Measurements from ENCODE around the gene EVA1A. TPM values are rescaled to one million over a fixed set of nuclear protein-coding genes. Genes with fewer than 3 reads are reported as not detected.

EVA1A gene
- total RNA-seq, 2 donors from 2014 or later, result 0.38 to 0.56 TPM

DNA sequence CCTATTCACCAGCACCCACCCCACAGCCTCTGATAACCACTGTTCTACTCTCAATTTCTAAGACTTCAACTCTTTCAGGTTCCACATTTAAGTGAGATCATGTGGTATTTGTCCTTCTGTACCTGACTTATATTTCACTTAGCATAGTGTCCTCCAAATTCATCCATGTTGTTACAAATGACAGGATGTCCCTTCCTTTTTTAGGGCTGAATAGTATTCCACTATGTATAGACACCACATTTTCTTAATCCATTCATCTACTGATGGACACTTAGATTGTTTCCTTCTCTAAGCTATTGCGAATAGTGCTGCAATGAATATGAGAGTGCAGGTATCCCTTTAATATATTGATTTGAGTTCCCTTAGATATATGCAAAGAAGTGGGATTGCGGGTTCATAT is 100.1 kb downstream of the EVA1A start:
- Mint-ChIP-seq H3K9me3 (no peaks in the 10 kb centered on the region), H3K4me1 (ENCODE audit: low read depth) (no peaks in the 10 kb centered on the region), H3K27me3 (ENCODE audit: low read depth) (peaks cover 30% of the 10 kb centered on the region), H3K4me3 (no peak overlapping the region), H3K27ac (no peak overlapping the region), H3K36me3 (ENCODE audit: insufficient read depth in 2 of 2) (no peaks in the 10 kb centered on the region)
- DNase-seq (no peak), ATAC-seq (replicated peaks in 1 of 2) (no peak)

DNA sequence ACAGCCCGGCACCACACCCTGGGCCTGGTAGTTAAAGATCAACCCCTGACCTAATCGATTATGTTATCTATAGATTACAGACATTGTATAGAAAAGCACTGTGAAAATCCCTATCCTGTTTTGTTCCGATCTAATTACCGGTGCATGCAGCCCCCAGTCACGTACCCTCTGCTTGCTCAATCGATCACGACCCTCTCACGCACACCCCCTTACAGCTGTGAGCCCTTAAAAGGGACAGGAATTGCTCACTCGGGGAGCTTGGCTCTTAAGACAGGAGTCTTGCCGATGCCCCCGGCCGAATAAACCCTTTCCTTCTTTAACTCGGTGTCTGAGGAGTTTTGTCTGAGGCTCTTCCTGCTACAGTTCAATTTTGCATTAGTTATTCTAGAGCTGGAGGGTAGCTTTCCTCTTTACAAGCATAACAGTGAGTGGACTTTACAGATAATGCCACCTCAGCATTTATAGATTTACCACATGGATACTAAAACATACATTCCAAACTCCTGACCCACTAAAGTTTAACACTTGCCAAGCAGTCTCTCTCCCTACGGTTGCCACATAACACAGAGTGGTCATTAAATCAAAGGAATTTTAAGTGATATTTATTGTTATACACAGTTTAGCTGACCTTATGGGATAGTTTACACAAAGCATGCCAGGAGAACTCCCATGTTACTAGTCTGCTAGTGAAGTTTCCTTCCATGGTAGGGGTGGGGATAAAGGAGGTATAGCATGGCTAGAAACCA is 101.0 kb downstream of the EVA1A start:
- Mint-ChIP-seq H3K27ac (no peak overlapping the region), H3K9me3 (no peaks in the 10 kb centered on the region), H3K4me3 (no peak overlapping the region), H3K4me1 (ENCODE audit: low read depth) (no peaks in the 10 kb centered on the region), H3K27me3 (ENCODE audit: low read depth) (peaks cover 22% of the 10 kb centered on the region), H3K36me3 (ENCODE audit: insufficient read depth in 2 of 2) (no peaks in the 10 kb centered on the region)
- DNase-seq (no peak), ATAC-seq (replicated peaks in 1 of 2) (no peak)

DNA sequence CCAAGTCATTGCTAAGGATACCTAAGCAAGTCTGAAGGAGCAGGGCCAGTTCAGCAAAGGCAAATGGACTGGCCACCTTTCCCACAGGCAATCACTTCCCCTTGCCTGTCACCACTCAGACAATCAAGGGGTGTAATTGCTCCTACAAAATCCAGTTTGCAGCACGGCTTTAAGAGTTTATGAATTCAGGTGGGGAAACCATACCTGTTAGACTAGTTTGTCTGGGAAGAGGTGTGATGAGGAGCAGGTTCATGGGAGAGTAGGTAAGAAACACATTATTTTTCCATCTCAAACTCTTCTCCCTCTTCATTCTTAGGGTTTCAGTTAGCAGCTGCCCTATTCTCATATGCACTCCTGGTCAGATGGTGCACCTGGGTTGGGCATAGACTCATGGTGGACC is 102.5 kb downstream of the EVA1A start:
- no peak for ATAC-seq (replicated peaks in 1 of 2)
- DNase-seq, result no peak
- Mint-ChIP-seq H3K36me3 (ENCODE audit: insufficient read depth in 2 of 2) (no peaks in the 10 kb centered on the region), H3K27ac (no peak overlapping the region), H3K27me3 (ENCODE audit: low read depth) (peaks cover 11% of the 10 kb centered on the region), H3K4me1 (ENCODE audit: low read depth) (no peaks in the 10 kb centered on the region), H3K9me3 (no peaks in the 10 kb centered on the region), H3K4me3 (no peak overlapping the region)

DNA sequence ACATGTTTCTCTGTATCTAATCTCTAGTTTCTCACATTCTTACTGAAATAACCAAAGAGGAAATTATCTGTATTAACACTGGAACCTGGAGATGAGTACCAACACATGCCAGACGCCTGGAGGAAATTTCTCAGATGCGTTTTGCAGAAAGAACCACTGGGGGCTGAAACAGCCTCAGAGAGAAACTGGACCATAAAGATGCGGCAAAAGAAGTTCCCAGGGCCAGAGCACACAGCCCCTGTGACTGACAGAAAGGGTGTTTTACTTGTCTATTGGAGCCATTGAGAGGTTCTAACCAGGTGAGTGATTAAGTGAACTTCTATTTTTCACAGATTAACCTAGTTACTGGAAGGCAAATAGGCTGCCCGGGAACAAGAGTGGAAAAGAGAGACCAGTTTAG is 103.9 kb downstream of the EVA1A start:
- DNase-seq (no peak), ATAC-seq (replicated peaks in 1 of 2) (no peak)
- H3K4me3 Mint-ChIP-seq, result no peak overlapping the region
- H3K27ac Mint-ChIP-seq, result no peak overlapping the region
- no peaks in the 10 kb centered on the region for H3K9me3 Mint-ChIP-seq
- H3K4me1 Mint-ChIP-seq (ENCODE audit: low read depth), result no peaks in the 10 kb centered on the region
- no peaks in the 10 kb centered on the region for H3K36me3 Mint-ChIP-seq (ENCODE audit: insufficient read depth in 2 of 2)
- peaks cover 11% of the 10 kb centered on the region for H3K27me3 Mint-ChIP-seq (ENCODE audit: low read depth)

DNA sequence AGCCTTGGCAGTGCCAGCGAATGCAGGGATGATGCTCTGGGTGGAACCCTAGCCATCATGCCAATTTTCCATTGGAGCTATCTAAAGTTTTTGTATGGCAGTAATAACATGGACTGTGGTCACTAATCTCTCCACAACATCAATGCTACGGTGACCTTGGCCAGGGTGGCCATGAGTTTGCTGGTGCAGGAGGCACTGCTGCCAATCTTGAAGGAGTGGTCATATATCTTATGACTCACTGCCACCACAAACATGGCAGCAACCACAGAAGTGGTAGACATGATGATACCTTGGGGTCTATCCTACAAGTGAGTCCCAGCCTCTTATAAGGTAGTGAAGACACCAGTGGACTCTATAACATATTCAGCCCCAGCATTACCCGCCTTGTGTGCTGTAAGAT is 104.6 kb downstream of the EVA1A start:
- H3K27ac Mint-ChIP-seq, result no peak overlapping the region
- H3K27me3 Mint-ChIP-seq (ENCODE audit: low read depth), result peaks cover 11% of the 10 kb centered on the region
- ATAC-seq (replicated peaks in 1 of 2), result no peak
- H3K36me3 Mint-ChIP-seq (ENCODE audit: insufficient read depth in 2 of 2), result no peaks in the 10 kb centered on the region
- no peaks in the 10 kb centered on the region for H3K9me3 Mint-ChIP-seq
- no peak overlapping the region for H3K4me3 Mint-ChIP-seq
- H3K4me1 Mint-ChIP-seq (ENCODE audit: low read depth), result no peaks in the 10 kb centered on the region
- DNase-seq, result no peak

DNA sequence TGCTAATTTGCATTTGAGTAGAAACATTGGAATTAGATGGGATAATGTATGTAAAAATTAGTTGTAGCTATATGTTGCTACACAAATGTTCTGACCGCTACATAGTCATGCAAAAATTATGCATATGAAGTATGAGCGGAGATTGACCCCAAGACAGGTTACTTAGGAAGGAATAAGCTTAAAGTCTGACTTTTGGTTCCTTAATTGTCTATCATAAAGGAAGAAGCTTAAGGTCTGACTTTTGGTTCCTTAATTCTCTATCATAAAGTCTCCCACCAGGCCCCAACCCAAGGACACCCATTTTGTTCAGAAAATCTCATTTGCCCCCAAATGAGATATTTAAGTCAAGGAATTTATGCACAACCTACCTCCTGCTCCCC is 106.5 kb downstream of the EVA1A start:
- Mint-ChIP-seq H3K4me1 (ENCODE audit: low read depth) (no peaks in the 10 kb centered on the region), H3K27ac (no peak overlapping the region), H3K27me3 (ENCODE audit: low read depth) (no peaks in the 10 kb centered on the region), H3K9me3 (no peaks in the 10 kb centered on the region), H3K4me3 (no peak overlapping the region), H3K36me3 (ENCODE audit: insufficient read depth in 2 of 2) (no peaks in the 10 kb centered on the region)
- DNase-seq (no peak), ATAC-seq (replicated peaks in 1 of 2) (no peak)

DNA sequence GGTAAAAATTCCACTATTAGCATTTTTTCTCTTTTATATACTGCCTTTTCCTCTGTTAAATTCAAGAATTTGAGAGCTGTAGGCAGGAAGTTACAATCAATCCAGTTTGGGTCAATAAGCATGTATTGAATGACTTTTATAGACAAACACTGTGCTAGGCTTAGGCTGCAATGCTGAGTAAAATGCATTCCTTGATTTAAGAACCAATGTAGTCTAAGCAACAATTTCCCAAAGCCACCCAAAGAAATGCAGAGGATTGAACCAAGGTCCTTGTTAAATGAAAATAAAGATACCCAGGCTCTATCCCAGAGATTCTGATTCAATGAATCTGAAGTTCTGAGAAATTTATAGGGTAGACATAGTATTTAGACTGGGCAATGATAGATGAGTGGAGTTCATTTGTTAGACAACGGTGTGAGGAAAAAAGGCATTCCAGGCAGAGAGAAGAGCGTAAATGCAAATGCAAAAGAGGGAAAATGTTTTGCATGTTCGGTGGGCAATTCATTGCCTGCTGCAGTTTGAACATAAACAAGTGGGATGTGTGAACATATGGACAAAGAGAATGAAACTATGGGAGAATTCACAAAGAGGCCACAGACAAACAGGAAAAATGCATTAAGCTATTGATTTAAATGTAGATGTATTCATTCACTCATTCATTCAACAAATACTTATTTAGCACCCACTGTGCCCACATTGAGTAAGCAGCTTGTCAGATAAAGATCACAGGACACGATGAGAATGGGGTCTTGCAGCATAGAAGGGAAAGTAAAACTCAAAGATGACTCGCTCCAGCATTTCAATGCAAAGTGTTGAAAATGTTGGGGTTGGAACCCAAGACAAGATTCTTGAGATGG is 107.1 kb downstream of the EVA1A start:
- ATAC-seq (replicated peaks in 1 of 2) (no peak), DNase-seq (no peak)
- no peaks in the 10 kb centered on the region for H3K27me3 Mint-ChIP-seq (ENCODE audit: low read depth)
- no peaks in the 10 kb centered on the region for H3K4me1 Mint-ChIP-seq (ENCODE audit: low read depth)
- H3K9me3 Mint-ChIP-seq, result peaks cover 0 to 2% of the 10 kb centered on the region in 2 donors
- H3K4me3 Mint-ChIP-seq, result no peak overlapping the region
- peaks cover under 1% of the 10 kb centered on the region in 2 donors for H3K36me3 Mint-ChIP-seq (ENCODE audit: insufficient read depth in 2 of 2)
- H3K27ac Mint-ChIP-seq, result no peak overlapping the region

DNA sequence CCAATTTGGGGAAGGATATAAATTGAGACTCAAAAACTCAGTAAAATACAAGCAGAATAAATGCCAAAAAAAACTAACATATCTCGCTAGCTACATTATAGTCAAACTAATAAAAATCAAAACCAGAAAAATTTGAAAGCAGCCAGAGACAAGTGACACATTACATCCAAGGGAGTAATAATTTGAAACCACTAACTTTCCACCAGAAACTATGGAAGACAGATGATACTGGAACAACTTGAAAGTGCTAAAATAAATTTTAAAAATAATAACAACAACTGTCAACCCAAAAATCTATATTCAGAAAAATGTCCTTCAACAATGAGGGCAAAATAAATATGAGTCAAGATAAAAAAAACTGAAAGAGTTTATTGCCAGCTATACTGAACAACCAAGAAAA is 110.7 kb downstream of the EVA1A start:
- peaks cover 0 to 3% of the 10 kb centered on the region in 2 donors for H3K9me3 Mint-ChIP-seq
- H3K27ac Mint-ChIP-seq, result no peak overlapping the region
- H3K4me1 Mint-ChIP-seq (ENCODE audit: low read depth), result no peaks in the 10 kb centered on the region
- ATAC-seq (replicated peaks in 1 of 2) (no peak), DNase-seq (no peak)
- H3K4me3 Mint-ChIP-seq, result no peak overlapping the region
- H3K27me3 Mint-ChIP-seq (ENCODE audit: low read depth), result peaks cover 17% of the 10 kb centered on the region
- H3K36me3 Mint-ChIP-seq (ENCODE audit: insufficient read depth in 2 of 2), result peaks cover 2 to 3% of the 10 kb centered on the region in 2 donors

DNA sequence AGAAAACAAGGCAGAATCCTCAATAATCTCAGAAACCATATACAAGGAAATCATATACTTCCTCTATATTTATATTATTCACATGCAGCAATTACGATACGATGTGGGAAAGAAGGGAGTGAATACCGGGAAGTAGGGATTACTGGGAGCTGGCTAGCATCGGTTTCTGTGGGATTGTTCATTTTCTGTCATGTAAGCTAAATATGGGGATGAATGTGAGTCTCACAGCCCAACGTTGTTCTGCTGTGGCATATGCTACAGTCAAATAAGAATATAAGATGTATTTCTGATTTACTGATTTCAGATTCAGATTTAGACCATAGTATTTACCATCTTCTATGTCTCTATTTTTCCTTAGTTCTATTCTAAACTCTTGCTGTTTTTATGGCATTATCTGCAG is 113.6 kb downstream of the EVA1A start:
- ATAC-seq (replicated peaks in 1 of 2) (no peak), DNase-seq (no peak)
- Mint-ChIP-seq H3K4me1 (ENCODE audit: low read depth) (no peaks in the 10 kb centered on the region), H3K27me3 (ENCODE audit: low read depth) (peaks cover 23% of the 10 kb centered on the region), H3K27ac (no peak overlapping the region), H3K4me3 (no peak overlapping the region), H3K36me3 (ENCODE audit: insufficient read depth in 2 of 2) (peaks cover 2 to 3% of the 10 kb centered on the region in 2 donors), H3K9me3 (peaks cover 0 to 3% of the 10 kb centered on the region in 2 donors)

Other genes with a start within 250 kb of the EVA1A start
- gene MRPL19, start 85.8 kb upstream of the EVA1A start, total RNA-seq, result 10 to 100 TPM; 45.0 to 51.0 TPM
- 10 to 100 TPM; 18.4 to 19.9 TPM for gene GCFC2, start 150.0 kb upstream of the EVA1A start, total RNA-seq